GM19452 (cell line): ENCODE measurements around the gene ZNF57.
"Not testable (repeated sequence)": the region's sequence is repeated elsewhere in the genome, so short reads cannot be mapped to it uniquely, and the experiment has no call there.

Source experiments
- ATAC-seq: cut with Tn5 transposase; IDR thresholded peaks from one replicate; pipeline ENCODE4 v1.9.1; 2021; ENCODE audit not compliant: unreplicated experiment

ZNF57 gene

DNA sequence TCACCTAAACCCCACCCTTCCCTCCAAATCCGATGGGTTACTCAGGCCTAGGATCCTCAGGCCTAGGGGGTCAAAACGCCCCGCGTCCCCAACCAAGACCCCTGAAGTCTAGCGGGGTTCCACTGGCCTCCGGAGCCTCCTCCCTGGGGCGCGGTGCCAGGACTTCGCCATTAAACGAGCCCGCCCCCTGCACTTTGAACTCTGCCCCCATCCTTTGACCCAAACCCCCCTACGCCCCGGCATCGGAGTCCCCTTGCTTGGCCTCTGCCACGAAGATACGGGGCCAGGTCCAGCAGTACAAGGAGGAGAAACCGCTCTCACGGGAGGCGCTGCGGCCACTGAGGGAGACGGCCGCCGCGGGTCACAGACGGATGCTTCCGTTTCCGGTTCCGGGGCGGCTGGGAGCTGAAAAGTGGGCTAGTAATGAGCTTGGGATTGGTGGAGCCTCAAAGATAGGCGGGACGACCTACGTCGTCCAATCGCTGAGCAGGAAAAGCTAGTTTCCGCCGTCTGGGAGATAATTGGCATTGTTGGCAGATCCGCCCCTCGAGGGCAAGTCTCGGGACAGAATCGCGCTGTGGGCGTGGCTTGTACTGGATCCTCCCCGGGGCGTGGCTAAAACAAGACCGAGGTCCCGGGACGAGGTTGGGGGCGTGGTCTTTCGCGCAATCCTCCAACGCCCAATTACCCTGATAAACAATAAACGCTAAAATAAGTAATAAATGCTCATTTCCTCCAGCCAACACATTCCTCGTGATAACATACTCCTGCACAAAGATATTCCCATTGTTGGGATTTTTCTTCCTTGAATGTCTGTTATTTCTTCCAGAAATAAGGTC lies 49.8 kb downstream of the ZNF57 start:
- peak; percentile 90 for ATAC-seq

DNA sequence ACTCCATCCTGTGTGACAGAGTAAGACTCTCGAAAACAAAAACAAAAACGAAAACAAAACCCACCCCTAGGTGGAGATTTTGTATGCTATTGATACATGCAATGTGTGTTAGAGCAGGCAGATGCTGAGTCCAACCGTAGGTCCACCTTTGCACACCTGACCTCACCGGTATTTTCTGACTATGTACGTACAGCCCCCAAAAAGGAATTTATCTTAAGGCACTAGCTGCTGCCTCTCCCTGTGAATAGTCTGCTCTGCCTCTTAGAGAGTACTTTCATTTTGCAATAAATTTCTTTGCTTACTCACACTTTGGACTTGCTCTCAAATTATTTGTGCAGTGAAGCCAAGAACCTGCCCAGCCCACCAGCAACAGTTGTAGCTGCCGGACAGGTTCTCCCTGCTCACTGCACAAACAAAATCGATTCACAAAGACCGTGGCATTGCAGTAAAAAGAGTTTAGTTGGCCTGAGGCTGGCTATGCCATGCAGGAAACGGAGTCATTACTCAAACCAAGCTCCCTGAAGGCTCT lies 52.3 kb downstream of the ZNF57 start:
- ATAC-seq: no peak

DNA sequence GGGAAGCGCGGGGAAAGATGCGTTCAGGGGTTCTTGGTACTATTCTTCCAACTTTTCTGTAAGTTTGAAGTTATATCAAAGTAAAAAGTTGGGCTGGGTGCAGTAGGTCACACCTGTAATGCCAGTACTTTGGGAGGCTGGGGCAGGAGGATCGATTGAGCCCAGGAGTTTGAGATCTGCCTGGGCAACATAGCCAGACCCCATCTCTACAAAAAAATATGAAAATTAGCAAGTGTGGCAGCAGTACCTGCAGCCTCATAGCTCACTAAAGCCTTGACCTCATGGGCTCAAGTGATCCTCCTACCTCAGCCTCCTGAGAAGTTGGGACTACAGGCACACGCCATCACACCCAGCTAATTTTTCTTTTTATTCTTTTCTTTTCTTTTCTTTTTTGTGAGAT lies 56.4 kb downstream of the ZNF57 start:
- ATAC-seq: no peak

DNA sequence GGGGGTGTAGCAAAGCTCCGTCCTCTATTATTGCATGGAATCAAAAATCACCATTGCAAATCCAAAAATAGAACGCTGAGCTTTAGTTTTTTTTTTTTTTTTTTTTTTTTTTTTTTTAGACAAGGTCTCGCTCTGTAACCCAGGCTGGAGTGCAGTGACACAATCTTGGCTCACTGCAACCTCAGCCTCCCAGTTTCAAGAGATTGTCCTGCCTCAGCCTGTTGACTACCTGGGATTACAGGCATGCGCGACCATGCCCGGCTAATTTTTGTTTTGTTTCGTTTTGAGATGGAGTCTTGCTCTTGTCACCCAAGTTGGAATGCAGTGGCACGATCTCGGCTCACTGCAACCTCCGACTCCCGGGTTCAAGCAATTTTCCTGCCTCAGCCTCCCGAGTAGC lies 59.4 kb downstream of the ZNF57 start:
- ATAC-seq: no peak

DNA sequence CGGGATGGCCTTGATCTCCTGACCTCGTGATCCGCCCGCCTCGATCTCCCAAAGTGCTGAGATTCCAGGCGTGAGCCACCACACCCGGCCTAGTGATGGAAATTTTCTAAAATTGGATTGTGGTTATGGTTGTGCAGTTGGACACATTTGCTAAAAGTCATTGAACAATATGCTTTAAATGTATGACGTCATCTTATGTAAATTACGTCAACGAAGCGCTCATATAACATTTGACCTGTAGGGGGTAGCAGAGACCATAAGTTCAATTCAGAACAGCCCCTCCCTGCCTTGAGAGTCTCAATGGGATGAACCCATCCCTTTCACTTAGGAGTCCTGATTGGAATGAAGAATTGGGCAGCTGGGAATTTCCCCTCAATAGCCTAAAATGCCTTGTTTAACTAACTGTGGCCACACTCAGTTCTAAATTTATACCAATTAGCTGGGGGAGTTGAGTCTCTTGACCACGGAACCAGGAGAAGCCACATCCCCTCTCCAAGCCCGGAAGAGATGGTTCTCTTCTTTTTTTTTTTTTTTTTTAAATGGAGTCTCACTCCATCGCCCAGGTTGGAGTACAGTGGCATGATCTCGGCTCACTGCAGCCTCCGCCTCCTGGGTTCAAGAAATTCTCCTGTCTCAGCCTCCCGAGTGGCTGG lies 61.4 kb downstream of the ZNF57 start:
- ATAC-seq: no peak

DNA sequence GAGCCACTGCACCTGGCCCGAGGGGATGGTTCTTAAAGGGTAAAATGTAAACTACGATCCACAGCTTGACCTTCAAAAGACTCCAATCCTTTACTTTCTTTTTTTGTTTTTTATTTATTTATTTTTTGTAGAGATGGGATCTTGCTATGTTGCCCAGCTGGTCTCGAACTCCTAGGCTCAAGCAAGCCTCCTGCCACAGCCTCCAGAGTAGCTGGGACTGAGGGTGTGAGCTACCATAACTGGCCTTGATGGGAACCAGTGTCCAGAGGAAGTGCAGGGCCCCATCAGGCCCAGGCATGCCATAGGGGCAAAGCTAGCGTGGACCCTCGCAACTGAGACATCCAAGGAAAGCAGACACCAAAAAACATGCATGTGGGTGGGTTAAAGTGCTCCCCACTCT lies 62.4 kb downstream of the ZNF57 start:
- ATAC-seq: no peak

DNA sequence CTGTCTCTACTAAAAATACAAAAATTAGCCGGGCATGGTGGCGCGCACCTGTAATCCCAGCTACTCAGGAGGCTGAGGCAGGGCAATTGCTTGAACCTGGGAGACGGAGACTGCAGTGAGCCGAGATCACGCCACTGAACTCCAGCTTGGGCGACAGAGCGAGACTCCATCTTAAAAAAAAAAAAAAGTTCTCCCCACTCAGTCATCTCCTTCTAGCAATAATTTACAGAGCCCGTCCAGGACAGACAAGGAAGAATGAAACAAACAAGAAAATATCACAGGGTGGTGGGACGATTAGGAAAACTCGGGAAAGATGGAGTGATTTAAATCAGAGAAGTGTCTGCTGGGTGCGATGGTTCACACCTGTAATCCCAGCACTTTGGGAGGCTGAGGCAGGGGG lies 62.9 kb downstream of the ZNF57 start:
- ATAC-seq: not testable (repeated sequence)

DNA sequence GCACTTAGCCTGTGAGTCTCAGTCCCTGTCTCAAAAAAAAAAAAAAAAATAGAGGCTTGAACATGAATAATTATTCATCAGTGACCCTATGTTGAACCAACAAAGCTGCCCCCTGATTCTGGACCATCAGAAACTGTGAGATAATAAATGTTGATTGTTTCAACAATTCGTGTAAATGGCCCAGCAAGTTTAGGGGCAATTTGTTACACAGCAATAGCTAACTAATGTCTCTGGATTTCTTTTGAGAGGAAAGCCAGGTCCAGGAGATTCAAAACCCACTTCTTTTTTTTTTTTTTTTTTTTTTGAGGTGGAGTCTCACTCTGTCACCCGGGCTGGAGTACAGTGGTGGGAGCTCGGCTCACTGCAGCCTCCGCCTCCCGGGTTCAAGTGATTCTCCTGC lies 64.1 kb downstream of the ZNF57 start:
- ATAC-seq: no peak

DNA sequence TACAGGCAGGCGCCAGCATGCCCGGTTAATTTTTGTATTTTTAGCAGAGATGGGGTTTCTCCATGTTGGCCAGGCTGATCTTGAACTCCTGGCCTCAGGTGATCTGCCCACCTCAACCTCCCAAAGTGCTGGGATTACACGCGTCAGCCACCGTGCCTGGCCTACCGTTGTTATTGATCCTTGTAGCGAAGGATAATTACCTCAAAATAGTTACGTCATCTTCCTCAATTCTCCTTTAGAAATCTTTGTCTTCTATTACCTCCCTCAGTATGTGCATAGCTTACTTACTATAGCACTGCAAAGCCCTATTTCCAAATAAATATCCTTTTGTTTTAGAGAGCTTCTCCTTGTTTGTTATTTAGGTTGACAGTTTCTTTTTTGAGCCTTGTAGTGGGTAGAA lies 67.2 kb downstream of the ZNF57 start:
- ATAC-seq: no peak
